HepG2 (cell line): ENCODE results near the gene GJB6. TPM values are rescaled to one million over a fixed set of nuclear protein-coding genes. Genes with fewer than 3 reads are reported as not detected.

Source experiments
- MED13 ChIP-seq: sonication (generic); formaldehyde crosslinking; IDR thresholded peaks from 2 replicates; pipeline ENCODE4 v1.5.0; 2020; ENCODE audit warnings: missing genetic modification reagents
- ZFAT ChIP-seq: sonication (generic); formaldehyde crosslinking; conservative IDR thresholded peaks from 2 replicates; pipeline ENCODE4 v1.8.1; 2023; ENCODE audit warnings: missing genetic modification reagents, inconsistent platforms
- ZNF367 ChIP-seq: sonication (generic); formaldehyde crosslinking; IDR thresholded peaks from 2 replicates; pipeline ENCODE4 v1.4.0; 2020; ENCODE audit warnings: missing genetic modification reagents, borderline replicate concordance
- polyA plus RNA-seq, 8 experiments: library from polyadenylated mRNA; depleted of rRNA in 3 of 8; stranded (reverse) in 7 of 8; unstranded in 1 of 8; fragments of >200 nt; fragmentation: Illumina TruSeq in 4 of 8; extraction: Trizol in 4 of 8; gene quantifications; 2 replicates each; pipeline versions ENCODE4 v1.2.1 to v1.2.3, GENCODE V29; 2011 to 2016; ENCODE audit warnings: low read depth in 4 of 8, missing spikeins in 1 of 8, mixed read lengths in 1 of 8; ENCODE audit not compliant: insufficient read depth in 1 of 8
- total RNA-seq, 5 experiments: library from RNA; depleted of rRNA; stranded (reverse); fragments of >200 nt; fragmentation: Illumina TruSeq; extraction: Trizol; gene quantifications; 2 replicates each; pipeline ENCODE4 v1.2.3, GENCODE V29; 2016; ENCODE audit warnings: low read depth in 1 of 5
- TF ChIP-seq, protein P1 (sequence below): sonication (generic); formaldehyde crosslinking; IDR thresholded peaks from 2 replicates; pipeline ENCODE4 v1.4.0; 2020; ENCODE audit warnings: missing genetic modification reagents
- TF ChIP-seq, protein P2 (sequence below): sonication (generic); formaldehyde crosslinking; IDR thresholded peaks from 2 replicates; pipeline ENCODE4 v1.5.1; 2020; ENCODE audit warnings: mild to moderate bottlenecking, missing genetic modification reagents, borderline replicate concordance
- TF ChIP-seq, protein P3 (sequence below): sonication (generic); formaldehyde crosslinking; IDR thresholded peaks from 2 replicates; pipeline ENCODE4 v1.5.0; 2020; ENCODE audit warnings: mild to moderate bottlenecking, missing genetic modification reagents, borderline replicate concordance
- TF ChIP-seq, protein P4 (sequence below): sonication (generic); formaldehyde crosslinking; IDR thresholded peaks from 2 replicates; pipeline ENCODE4 v1.4.0; 2020; ENCODE audit warnings: missing genetic modification reagents
- TF ChIP-seq, protein P5 (sequence below): sonication (generic); formaldehyde crosslinking; conservative IDR thresholded peaks from 2 replicates; pipeline ENCODE4 v1.4.0; 2020; ENCODE audit warnings: missing genetic modification reagents

The GJB6 gene
- total and polyA plus RNA-seq, 2 of the 13 experiments (the other 11 are each of a cell fraction or from before 2014, with no cell fraction given) = not detected

- TF ChIP-seq, protein P1, sequence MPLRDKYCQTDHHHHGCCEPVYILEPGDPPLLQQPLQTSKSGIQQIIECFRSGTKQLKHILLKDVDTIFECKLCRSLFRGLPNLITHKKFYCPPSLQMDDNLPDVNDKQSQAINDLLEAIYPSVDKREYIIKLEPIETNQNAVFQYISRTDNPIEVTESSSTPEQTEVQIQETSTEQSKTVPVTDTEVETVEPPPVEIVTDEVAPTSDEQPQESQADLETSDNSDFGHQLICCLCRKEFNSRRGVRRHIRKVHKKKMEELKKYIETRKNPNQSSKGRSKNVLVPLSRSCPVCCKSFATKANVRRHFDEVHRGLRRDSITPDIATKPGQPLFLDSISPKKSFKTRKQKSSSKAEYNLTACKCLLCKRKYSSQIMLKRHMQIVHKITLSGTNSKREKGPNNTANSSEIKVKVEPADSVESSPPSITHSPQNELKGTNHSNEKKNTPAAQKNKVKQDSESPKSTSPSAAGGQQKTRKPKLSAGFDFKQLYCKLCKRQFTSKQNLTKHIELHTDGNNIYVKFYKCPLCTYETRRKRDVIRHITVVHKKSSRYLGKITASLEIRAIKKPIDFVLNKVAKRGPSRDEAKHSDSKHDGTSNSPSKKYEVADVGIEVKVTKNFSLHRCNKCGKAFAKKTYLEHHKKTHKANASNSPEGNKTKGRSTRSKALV (CRISPR knock-in tag) = no peak
- TF ChIP-seq ZFAT (CRISPR knock-in tag) (no peak), ZNF367 (CRISPR knock-in tag) (no peak), MED13 (no peak)
- TF ChIP-seq, protein P2, sequence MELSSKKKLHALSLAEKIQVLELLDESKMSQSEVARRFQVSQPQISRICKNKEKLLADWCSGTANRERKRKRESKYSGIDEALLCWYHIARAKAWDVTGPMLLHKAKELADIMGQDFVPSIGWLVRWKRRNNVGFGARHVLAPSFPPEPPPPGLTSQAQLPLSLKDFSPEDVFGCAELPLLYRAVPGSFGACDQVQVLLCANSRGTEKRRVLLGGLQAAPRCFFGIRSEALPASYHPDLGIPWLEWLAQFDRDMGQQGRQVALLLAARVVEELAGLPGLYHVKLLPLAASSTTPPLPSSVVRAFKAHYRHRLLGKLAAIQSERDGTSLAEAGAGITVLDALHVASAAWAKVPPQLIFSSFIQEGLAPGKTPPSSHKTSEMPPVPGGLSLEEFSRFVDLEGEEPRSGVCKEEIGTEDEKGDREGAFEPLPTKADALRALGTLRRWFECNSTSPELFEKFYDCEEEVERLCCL = no peak
- TF ChIP-seq, protein P3, sequence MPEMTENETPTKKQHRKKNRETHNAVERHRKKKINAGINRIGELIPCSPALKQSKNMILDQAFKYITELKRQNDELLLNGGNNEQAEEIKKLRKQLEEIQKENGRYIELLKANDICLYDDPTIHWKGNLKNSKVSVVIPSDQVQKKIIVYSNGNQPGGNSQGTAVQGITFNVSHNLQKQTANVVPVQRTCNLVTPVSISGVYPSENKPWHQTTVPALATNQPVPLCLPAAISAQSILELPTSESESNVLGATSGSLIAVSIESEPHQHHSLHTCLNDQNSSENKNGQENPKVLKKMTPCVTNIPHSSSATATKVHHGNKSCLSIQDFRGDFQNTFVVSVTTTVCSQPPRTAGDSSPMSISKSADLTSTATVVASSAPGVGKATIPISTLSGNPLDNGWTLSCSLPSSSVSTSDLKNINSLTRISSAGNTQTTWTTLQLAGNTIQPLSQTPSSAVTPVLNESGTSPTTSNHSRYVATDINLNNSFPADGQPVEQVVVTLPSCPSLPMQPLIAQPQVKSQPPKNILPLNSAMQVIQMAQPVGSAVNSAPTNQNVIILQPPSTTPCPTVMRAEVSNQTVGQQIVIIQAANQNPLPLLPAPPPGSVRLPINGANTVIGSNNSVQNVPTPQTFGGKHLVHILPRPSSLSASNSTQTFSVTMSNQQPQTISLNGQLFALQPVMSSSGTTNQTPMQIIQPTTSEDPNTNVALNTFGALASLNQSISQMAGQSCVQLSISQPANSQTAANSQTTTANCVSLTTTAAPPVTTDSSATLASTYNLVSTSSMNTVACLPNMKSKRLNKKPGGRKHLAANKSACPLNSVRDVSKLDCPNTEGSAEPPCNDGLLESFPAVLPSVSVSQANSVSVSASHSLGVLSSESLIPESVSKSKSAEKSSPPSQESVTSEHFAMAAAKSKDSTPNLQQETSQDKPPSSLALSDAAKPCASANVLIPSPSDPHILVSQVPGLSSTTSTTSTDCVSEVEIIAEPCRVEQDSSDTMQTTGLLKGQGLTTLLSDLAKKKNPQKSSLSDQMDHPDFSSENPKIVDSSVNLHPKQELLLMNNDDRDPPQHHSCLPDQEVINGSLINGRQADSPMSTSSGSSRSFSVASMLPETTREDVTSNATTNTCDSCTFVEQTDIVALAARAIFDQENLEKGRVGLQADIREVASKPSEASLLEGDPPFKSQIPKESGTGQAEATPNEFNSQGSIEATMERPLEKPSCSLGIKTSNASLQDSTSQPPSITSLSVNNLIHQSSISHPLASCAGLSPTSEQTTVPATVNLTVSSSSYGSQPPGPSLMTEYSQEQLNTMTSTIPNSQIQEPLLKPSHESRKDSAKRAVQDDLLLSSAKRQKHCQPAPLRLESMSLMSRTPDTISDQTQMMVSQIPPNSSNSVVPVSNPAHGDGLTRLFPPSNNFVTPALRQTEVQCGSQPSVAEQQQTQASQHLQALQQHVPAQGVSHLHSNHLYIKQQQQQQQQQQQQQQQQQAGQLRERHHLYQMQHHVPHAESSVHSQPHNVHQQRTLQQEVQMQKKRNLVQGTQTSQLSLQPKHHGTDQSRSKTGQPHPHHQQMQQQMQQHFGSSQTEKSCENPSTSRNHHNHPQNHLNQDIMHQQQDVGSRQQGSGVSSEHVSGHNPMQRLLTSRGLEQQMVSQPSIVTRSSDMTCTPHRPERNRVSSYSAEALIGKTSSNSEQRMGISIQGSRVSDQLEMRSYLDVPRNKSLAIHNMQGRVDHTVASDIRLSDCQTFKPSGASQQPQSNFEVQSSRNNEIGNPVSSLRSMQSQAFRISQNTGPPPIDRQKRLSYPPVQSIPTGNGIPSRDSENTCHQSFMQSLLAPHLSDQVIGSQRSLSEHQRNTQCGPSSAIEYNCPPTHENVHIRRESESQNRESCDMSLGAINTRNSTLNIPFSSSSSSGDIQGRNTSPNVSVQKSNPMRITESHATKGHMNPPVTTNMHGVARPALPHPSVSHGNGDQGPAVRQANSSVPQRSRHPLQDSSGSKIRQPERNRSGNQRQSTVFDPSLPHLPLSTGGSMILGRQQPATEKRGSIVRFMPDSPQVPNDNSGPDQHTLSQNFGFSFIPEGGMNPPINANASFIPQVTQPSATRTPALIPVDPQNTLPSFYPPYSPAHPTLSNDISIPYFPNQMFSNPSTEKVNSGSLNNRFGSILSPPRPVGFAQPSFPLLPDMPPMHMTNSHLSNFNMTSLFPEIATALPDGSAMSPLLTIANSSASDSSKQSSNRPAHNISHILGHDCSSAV (CRISPR knock-in tag) = no peak
- TF ChIP-seq, protein P4, sequence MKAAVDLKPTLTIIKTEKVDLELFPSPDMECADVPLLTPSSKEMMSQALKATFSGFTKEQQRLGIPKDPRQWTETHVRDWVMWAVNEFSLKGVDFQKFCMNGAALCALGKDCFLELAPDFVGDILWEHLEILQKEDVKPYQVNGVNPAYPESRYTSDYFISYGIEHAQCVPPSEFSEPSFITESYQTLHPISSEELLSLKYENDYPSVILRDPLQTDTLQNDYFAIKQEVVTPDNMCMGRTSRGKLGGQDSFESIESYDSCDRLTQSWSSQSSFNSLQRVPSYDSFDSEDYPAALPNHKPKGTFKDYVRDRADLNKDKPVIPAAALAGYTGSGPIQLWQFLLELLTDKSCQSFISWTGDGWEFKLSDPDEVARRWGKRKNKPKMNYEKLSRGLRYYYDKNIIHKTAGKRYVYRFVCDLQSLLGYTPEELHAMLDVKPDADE (CRISPR knock-in tag) = no peak
- TF ChIP-seq, protein P5, sequence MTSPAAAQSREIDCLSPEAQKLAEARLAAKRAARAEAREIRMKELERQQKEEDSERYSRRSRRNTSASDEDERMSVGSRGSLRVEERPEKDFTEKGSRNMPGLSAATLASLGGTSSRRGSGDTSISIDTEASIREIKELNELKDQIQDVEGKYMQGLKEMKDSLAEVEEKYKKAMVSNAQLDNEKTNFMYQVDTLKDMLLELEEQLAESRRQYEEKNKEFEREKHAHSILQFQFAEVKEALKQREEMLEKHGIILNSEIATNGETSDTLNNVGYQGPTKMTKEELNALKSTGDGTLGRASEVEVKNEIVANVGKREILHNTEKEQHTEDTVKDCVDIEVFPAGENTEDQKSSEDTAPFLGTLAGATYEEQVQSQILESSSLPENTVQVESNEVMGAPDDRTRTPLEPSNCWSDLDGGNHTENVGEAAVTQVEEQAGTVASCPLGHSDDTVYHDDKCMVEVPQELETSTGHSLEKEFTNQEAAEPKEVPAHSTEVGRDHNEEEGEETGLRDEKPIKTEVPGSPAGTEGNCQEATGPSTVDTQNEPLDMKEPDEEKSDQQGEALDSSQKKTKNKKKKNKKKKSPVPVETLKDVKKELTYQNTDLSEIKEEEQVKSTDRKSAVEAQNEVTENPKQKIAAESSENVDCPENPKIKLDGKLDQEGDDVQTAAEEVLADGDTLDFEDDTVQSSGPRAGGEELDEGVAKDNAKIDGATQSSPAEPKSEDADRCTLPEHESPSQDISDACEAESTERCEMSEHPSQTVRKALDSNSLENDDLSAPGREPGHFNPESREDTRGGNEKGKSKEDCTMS (CRISPR knock-in tag) = no peak
Observed at GRCh38 chr13:20230913-20231838, 943 bp downstream of the GJB6 start (continued).
